ENCODE results near the gene SOHLH2. TPM values are rescaled to one million over a fixed set of nuclear protein-coding genes. Genes with fewer than 3 reads are reported as not detected.

Gene SOHLH2, protein sequence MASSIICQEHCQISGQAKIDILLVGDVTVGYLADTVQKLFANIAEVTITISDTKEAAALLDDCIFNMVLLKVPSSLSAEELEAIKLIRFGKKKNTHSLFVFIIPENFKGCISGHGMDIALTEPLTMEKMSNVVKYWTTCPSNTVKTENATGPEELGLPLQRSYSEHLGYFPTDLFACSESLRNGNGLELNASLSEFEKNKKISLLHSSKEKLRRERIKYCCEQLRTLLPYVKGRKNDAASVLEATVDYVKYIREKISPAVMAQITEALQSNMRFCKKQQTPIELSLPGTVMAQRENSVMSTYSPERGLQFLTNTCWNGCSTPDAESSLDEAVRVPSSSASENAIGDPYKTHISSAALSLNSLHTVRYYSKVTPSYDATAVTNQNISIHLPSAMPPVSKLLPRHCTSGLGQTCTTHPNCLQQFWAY
- 0.38 and 0.53 TPM in 2 replicates for total RNA-seq

DNA sequence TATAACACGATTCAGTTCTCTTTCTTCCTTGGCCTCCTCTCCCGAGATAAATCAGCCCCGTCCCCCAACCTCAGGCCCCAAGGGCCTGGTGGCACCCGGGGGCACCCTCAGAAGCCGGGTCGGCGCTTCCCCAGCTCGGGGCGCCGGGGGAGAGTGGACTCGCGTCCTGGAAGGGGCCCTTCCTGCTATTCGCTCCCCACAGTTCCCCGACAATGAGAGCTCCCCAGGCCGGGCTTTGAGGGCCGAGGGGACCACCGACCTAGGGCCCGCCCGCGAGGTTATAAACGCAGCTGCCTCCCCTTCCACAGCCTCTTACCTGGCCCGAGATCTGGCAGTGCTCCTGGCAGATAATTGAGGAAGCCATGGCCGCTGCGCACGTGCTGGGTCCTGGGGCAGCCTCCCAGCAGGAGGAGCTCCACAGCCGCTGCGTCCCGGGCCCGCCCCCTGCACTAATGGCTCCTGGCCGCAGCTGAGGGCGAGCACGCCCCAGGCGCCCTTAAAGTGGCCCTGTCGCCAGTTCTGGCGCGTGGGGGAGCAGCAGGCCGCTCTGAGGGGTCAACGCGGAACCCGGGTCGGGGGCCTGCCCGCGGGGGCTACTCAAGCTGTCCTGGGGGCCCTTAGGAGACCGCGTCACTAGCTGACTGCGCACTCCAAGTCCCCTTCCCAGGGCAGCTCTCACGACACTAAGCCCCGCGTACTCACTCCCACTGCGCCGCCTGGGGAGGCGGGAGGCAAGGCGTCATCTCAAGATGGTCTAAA is at the start of gene SOHLH2:
TSS of gene SOHLH2 (minus strand) at position 394 of the 759 bp plus-strand sequence. CDS start at position 364, 30 bp downstream.
- TF ChIP-seq, protein P1, sequence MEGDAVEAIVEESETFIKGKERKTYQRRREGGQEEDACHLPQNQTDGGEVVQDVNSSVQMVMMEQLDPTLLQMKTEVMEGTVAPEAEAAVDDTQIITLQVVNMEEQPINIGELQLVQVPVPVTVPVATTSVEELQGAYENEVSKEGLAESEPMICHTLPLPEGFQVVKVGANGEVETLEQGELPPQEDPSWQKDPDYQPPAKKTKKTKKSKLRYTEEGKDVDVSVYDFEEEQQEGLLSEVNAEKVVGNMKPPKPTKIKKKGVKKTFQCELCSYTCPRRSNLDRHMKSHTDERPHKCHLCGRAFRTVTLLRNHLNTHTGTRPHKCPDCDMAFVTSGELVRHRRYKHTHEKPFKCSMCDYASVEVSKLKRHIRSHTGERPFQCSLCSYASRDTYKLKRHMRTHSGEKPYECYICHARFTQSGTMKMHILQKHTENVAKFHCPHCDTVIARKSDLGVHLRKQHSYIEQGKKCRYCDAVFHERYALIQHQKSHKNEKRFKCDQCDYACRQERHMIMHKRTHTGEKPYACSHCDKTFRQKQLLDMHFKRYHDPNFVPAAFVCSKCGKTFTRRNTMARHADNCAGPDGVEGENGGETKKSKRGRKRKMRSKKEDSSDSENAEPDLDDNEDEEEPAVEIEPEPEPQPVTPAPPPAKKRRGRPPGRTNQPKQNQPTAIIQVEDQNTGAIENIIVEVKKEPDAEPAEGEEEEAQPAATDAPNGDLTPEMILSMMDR (IDR thresholded peaks at IDR 0.05; ENCODE audit: insufficient read depth, low read length, severe bottlenecking), result no peak
- DNase-seq (ENCODE audit: low read depth) (no peak), FAIRE-seq (no peak)
- Histone ChIP-seq H3K4me3 (ENCODE audit: low read depth, low read length) (no peak within 1 kb of the TSS), H3K27me3 (ENCODE audit: control insufficient read depth, insufficient read depth, low read length) (no peaks in the 10 kb centered on the region), H3K36me3 (ENCODE audit: control insufficient read depth, insufficient read depth, low read length) (no peaks in the 10 kb centered on the region)

- DNase-seq (ENCODE audit: low read depth), result peak; percentile 21
- TF ChIP-seq, protein P1 (IDR thresholded peaks at IDR 0.05; ENCODE audit: insufficient read depth, low read length, severe bottlenecking), result no peak
Measured at GRCh38 chr13:36261976-36262375, 47.6 kb upstream of the SOHLH2 start.

GRCh38 chr13:36261011-36261410 is 46.7 kb upstream of the SOHLH2 start:
- Histone ChIP-seq H3K27me3 (ENCODE audit: control insufficient read depth, insufficient read depth, low read length) (no peaks in the 10 kb centered on the region), H3K36me3 (ENCODE audit: control insufficient read depth, insufficient read depth, low read length) (no peaks in the 10 kb centered on the region), H3K4me3 (ENCODE audit: low read depth, low read length) (no peak overlapping the region)
- DNase-seq (ENCODE audit: low read depth) (no peak), FAIRE-seq (peak; percentile 82)
- TF ChIP-seq, protein P1 (IDR thresholded peaks at IDR 0.05; ENCODE audit: insufficient read depth, low read length, severe bottlenecking), result no peak

More at GRCh38 chr13:36261976-36262375, 47.6 kb upstream of the SOHLH2 start:
- no peak for FAIRE-seq
- H3K36me3 ChIP-seq (ENCODE audit: control insufficient read depth, insufficient read depth, low read length), result no peaks in the 10 kb centered on the region
- H3K4me3 ChIP-seq (ENCODE audit: low read depth, low read length), result no peak overlapping the region
- no peaks in the 10 kb centered on the region for H3K27me3 ChIP-seq (ENCODE audit: control insufficient read depth, insufficient read depth, low read length)

DNA sequence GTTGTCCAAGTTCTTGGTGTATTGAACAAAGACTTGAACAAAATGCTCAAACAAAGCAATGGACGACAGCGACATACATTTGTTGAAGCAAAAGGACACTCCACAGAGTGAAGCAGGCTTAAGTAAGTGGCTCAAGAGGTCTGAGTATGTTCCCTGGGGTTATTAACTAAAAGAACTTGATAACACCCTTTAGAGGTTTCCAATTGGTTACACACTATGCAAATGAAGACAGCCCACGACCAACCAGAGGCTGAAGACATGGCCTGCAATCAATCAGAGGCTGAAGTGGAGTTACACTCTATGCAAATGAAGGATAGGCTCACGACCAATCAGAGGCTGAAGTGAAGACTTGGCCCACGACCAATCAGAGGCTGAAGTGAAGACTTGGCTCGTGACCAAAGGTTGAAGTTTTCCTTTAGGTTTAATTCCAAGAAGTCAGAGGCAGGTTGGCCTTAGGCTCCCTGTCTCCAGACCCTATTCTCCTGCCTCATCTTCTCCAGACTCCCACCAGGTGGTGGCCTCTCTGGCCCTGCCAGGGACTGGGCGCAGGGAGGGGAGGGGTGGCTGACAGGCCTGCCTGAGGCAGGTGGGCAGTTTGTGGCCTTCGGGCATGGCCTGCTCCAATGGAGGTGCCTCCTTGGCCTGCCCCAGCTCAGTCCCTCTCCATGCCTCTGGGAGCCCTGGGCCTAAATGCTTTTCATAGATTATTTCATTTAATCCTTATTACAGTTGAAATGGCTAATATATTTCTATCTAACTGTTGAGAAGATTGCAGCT is 45.2 kb upstream of the SOHLH2 start:
- Histone ChIP-seq H3K27me3 (ENCODE audit: control insufficient read depth, insufficient read depth, low read length) (no peaks in the 10 kb centered on the region), H3K36me3 (ENCODE audit: control insufficient read depth, insufficient read depth, low read length) (no peaks in the 10 kb centered on the region), H3K4me3 (ENCODE audit: low read depth, low read length) (no peak overlapping the region)
- TF ChIP-seq, protein P1 (IDR thresholded peaks at IDR 0.05; ENCODE audit: insufficient read depth, low read length, severe bottlenecking), result no peak
- DNase-seq (ENCODE audit: low read depth) (no peak), FAIRE-seq (no peak)

GRCh38 chr13:36258831-36259230 is 44.5 kb upstream of the SOHLH2 start:
- DNase-seq (ENCODE audit: low read depth) (no peak), FAIRE-seq (no peak)
- TF ChIP-seq, protein P1 (IDR thresholded peaks at IDR 0.05; ENCODE audit: insufficient read depth, low read length, severe bottlenecking), result no peak
- no peaks in the 10 kb centered on the region for H3K36me3 ChIP-seq (ENCODE audit: control insufficient read depth, insufficient read depth, low read length)
- H3K27me3 ChIP-seq (ENCODE audit: control insufficient read depth, insufficient read depth, low read length), result no peaks in the 10 kb centered on the region
- H3K4me3 ChIP-seq (ENCODE audit: low read depth, low read length), result no peak overlapping the region

All from bronchial epithelial cell (primary cell).